ENCODE results near the gene PPP3CA. TPM values are rescaled to one million over a fixed set of nuclear protein-coding genes. Genes with fewer than 3 reads are reported as not detected.

The PPP3CA gene
- total RNA-seq, 1 experiment from 2014 or later = 129 TPM

DNA sequence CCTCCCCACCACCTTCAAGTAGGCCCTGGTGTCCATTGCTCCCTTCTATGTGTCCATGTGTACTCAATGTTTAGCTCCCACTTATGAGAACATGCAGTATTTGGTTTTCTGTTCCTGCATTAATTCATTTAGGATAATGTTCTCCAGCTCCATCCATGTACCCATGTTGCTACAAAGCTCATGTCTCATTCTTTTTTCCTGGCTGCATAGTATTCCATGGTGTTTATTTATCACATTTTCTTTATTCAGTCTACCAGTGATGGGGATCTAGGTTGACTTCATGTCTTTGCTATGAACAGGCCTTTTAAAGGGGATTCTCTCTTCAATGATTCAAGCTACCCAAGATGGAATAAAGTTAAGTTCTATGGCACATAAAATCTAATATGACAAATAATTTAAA is 119.6 kb downstream of the PPP3CA start:
- no TSS peak for BruUV-seq (replicated peaks)
- TF ChIP-seq, protein P1, sequence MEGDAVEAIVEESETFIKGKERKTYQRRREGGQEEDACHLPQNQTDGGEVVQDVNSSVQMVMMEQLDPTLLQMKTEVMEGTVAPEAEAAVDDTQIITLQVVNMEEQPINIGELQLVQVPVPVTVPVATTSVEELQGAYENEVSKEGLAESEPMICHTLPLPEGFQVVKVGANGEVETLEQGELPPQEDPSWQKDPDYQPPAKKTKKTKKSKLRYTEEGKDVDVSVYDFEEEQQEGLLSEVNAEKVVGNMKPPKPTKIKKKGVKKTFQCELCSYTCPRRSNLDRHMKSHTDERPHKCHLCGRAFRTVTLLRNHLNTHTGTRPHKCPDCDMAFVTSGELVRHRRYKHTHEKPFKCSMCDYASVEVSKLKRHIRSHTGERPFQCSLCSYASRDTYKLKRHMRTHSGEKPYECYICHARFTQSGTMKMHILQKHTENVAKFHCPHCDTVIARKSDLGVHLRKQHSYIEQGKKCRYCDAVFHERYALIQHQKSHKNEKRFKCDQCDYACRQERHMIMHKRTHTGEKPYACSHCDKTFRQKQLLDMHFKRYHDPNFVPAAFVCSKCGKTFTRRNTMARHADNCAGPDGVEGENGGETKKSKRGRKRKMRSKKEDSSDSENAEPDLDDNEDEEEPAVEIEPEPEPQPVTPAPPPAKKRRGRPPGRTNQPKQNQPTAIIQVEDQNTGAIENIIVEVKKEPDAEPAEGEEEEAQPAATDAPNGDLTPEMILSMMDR (conservative IDR thresholded peaks at IDR 0.05; ENCODE audit: low read depth, low read length) = no peak
- no peak for TF ChIP-seq EZH2 (IDR thresholded peaks at IDR 0.05; ENCODE audit: borderline replicate concordance, low read depth, low read length, poor library complexity, severe bottlenecking)
- Histone ChIP-seq H3K9me3 (ENCODE audit: low read depth, low read length, poor library complexity, severe bottlenecking) (peaks cover 2% of the 10 kb centered on the region), H3K27ac (ENCODE audit: low read depth, low read length, poor library complexity, severe bottlenecking) (no peak overlapping the region), H3K36me3 (ENCODE audit: insufficient read depth, low read length, poor library complexity, severe bottlenecking) (no peaks in the 10 kb centered on the region), H3K4me1 (ENCODE audit: insufficient read depth, low read length, poor library complexity, severe bottlenecking) (peaks cover 33% of the 10 kb centered on the region), H3K27me3 (replicated peaks; ENCODE audit: insufficient read depth, low read depth, low read length, poor library complexity) (no peaks in the 10 kb centered on the region), H3K4me3 (ENCODE audit: low read depth, low read length, poor library complexity, severe bottlenecking) (no peak overlapping the region)
- CTCF ChIA-PET = no interaction called here
- POLR2A ChIA-PET (ENCODE audit: low non-redundant PET) = no interaction called here
- intact Hi-C loops (cut with micrococcal nuclease; ENCODE audit: unreplicated experiment) = no loop called here
- no peak for DNase-seq (ENCODE audit: low spot score)

- H3K9me3 ChIP-seq (ENCODE audit: low read depth, low read length, poor library complexity, severe bottlenecking) = peaks cover 2% of the 10 kb centered on the region
- BruUV-seq (replicated peaks) = no TSS peak
- no peaks in the 10 kb centered on the region for H3K36me3 ChIP-seq (ENCODE audit: insufficient read depth, low read length, poor library complexity, severe bottlenecking)
- POLR2A ChIA-PET (ENCODE audit: low non-redundant PET) = no interaction called here
- intact Hi-C loops (cut with micrococcal nuclease; ENCODE audit: unreplicated experiment) = no loop called here
- no peak overlapping the region for H3K4me3 ChIP-seq (ENCODE audit: low read depth, low read length, poor library complexity, severe bottlenecking)
- TF ChIP-seq, protein P1 (conservative IDR thresholded peaks at IDR 0.05; ENCODE audit: low read depth, low read length) = no peak
- TF ChIP-seq EZH2 (IDR thresholded peaks at IDR 0.05; ENCODE audit: borderline replicate concordance, low read depth, low read length, poor library complexity, severe bottlenecking) = no peak
- H3K27me3 ChIP-seq (replicated peaks; ENCODE audit: insufficient read depth, low read depth, low read length, poor library complexity) = no peaks in the 10 kb centered on the region
- DNase-seq (ENCODE audit: low spot score) = no peak
- CTCF ChIA-PET = no interaction called here
- no peak overlapping the region for H3K27ac ChIP-seq (ENCODE audit: low read depth, low read length, poor library complexity, severe bottlenecking)
- H3K4me1 ChIP-seq (ENCODE audit: insufficient read depth, low read length, poor library complexity, severe bottlenecking) = peaks cover 23% of the 10 kb centered on the region
Measured at GRCh38 chr4:101224358-101225218, 122.7 kb downstream of the PPP3CA start.

DNA sequence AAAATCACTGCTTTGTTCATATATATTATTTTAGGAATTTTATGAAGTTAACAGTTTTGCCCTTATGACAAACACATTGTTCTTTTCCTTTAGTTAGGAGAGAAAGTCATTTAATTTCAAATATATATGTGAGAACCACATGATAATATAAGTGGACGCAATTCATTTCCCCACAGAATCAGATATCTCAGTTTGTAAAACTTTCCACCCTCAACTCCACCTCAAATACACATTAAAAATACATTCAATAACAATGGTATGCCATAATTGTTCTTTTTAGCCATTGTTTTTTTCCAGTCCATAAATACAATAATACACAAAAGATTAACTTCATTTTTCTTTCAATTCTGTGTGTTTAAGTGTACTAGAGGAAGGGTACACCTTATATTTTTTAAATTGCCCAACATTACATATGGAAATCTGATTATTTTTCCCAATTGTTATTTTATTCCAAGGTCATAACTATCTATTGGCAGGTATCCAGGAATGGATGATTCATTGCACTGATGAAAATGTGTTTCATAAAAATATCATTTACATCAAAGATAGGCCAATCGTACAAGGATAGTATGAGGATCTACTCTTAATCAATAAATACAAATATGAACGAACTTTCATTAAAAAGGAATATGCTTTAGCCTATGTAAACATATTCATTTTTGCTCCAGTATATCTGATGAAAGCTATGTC is 125.0 kb downstream of the PPP3CA start:
- no TSS peak for BruUV-seq (replicated peaks)
- Histone ChIP-seq H3K27ac (ENCODE audit: low read depth, low read length, poor library complexity, severe bottlenecking) (no peak overlapping the region), H3K36me3 (ENCODE audit: insufficient read depth, low read length, poor library complexity, severe bottlenecking) (no peaks in the 10 kb centered on the region), H3K4me3 (ENCODE audit: low read depth, low read length, poor library complexity, severe bottlenecking) (no peak overlapping the region), H3K9me3 (ENCODE audit: low read depth, low read length, poor library complexity, severe bottlenecking) (no peaks in the 10 kb centered on the region), H3K4me1 (ENCODE audit: insufficient read depth, low read length, poor library complexity, severe bottlenecking) (peaks cover 33% of the 10 kb centered on the region), H3K27me3 (replicated peaks; ENCODE audit: insufficient read depth, low read depth, low read length, poor library complexity) (no peaks in the 10 kb centered on the region)
- CTCF ChIA-PET = no interaction called here
- DNase-seq (ENCODE audit: low spot score) = no peak
- intact Hi-C loops (cut with micrococcal nuclease; ENCODE audit: unreplicated experiment) = no loop called here
- POLR2A ChIA-PET (ENCODE audit: low non-redundant PET) = no interaction called here
- TF ChIP-seq EZH2 (IDR thresholded peaks at IDR 0.05; ENCODE audit: borderline replicate concordance, low read depth, low read length, poor library complexity, severe bottlenecking) = no peak
- TF ChIP-seq, protein P1 (conservative IDR thresholded peaks at IDR 0.05; ENCODE audit: low read depth, low read length) = no peak

Data from A673 (cell line).